Right kidney (tissue), 1 donor: ENCODE results near the gene ST6GALNAC3.

Experiments
- DNase-seq: peaks from one replicate; pipeline ENCODE4 v3.0.0-alpha.2; 2016

ST6GALNAC3 gene

DNA sequence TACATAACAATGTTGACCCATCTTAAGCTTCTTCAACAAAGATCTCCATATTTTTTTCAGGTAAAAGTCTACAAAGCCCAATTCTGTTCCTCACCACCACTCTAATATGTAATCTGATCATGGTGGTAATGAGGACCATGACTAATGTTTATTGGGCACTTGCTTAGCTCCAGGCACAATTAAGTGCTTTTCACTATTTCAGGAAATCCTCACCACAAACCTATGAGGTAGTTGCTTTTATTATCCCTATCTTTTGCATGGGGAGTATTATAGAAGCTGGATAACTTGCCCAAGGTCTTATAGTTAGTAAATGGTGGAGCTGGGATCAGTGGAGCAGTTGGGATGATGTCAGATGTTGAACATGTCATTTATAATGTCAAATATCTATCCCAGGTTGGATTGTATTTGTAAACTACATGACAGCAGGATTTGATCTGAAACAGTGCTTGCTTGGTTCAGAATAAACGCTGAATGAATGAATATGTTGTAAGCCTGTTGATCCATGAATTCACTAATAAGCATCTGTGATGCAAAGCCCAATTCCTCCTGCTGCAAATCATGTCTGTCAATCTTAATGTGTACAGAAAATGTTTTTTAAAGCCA lies 509.4 kb downstream of the ST6GALNAC3 start:
- no peak for DNase-seq

DNA sequence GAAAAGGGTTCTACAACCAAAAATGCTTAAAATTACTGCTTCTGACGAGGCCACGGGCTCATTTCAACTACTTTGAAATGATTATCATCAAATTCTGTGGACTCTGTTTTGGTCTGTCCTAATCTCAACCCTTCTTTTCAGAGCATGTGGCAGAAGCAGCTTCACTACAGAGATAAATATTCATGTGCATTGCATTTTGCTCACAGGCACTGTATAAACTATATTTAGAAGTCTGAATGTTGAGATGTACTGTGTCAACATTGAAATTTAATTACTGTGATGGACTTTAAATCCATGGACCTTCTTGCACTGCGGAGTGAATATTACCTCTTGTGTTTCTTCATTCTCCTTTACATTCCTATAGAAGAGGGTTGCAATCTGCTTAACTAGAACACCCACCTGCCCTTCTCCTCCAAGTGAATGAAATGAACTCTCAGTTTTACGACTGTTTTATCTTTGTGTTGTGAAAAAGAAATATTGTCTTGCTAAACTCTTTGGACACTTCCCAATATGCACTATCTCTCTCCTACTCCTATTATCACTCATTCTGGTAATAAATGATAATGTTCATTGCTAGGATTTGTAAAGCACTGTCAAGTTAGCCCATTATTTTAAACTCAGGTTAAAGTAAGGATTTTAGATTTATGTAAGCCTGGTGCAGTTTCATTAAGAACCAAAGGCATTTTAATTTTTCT lies 511.6 kb downstream of the ST6GALNAC3 start:
- DNase-seq: no peak

DNA sequence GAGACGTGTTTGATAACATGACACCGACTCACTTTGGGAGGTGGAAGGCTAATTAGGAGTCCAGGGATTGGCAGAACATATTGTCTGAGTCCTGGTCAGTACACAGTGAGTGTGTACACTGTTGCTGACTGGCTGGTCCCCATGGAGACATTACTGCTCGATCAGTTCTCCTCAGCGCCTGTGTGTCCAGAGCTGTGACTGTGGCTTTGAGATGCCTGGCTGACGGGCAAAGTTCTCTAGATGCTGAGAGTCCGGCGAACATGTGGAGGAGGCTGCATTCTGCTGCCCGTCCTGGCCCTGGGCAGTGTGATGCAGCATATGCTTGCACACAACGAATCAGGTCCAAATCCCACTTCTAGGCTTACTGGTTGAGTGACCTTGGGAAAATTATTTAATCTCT lies 512.7 kb downstream of the ST6GALNAC3 start:
- no peak for DNase-seq

DNA sequence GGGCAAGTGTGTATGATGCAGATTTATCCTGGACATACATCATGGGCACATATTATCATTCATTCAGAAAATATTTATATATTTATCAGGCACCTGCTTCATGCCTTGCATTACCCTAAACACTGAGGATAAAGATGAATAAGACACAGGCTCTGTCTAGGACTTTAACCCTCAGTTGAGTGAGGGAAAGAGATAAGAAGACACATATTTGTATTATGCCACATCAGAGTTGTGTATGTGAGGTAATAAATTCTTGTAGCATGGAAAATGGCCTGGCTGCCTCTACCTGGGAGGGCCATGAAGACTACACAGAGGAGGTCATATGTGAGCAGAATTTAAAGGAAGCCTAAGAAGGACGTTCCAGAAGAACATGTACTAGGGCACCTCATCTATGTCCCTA lies 516.9 kb downstream of the ST6GALNAC3 start:
- no peak for DNase-seq

DNA sequence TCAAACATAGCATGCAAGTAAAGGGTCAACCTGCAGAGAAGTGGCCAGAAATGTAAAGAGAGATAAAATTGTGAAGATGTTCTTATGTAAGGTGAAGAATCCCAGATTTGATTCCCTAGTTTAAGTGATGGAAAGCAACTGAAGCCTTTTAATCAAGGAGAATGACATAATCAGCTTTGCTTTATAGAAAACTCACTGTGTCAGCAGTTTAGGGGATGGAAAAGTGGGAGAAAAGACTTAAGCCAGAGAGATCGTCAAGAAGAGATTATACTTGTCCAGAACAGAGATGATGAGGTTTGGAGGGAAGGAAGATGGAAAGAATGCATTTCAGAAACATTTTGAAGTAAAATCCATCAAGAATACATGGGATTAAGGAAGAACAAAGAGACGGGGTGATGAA lies 517.4 kb downstream of the ST6GALNAC3 start:
- DNase-seq: no peak

DNA sequence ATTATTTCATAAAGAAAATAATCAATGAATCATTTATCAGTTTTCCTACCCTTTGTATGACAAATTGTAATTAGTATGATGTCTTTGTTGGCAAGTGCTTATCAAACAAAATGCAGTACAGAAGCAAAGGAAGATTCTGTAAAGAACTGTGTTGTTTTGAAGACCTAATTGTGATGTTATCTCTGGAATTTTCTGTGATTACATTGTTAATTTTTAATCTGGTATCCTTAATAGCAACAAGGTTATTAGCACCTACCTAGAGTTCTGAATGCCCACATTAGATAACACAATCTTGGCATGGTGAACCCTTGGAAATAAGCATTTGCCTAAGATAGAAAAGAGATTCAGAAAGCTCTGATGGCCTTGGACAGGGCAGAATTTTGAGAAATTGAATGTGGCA lies 518.6 kb downstream of the ST6GALNAC3 start:
- no peak for DNase-seq

DNA sequence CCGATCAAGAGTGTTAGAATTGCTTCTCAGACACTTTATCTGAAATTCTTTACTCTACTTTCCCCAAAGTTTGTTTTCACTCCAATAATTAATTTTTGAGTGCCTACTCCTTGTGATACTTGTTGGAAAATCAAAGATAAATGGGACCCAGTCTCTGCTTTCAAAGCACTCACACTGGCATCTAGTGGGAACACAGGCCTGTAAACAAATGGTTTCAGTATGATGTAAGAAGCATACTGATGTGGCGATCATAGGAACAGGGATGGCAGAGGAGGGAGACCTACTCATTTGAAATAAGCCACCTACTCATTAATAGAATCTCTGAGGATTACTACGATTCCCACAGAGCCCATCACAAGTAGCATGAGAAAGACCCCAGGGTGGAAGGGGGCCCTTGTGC lies 519.1 kb downstream of the ST6GALNAC3 start:
- DNase-seq: no peak

DNA sequence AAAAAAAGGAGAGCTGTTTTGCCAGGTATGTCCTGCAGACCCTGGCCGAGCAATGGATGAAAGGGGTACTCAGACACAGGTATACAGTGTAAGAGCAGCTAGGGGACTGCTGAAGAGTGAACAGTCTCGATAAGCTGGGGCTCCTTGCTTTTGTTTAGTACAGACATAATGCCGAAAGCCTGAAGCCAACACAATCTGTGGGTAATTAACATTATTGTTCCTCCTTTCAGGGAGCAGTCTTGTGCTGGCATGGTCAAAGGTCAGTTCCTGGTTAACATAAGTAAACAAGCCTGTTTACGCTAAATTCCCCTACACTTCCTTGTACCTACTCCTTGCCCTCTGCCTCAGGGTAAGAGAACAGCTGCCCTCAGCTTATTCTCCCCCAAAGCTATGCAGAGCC lies 520.5 kb downstream of the ST6GALNAC3 start:
- DNase-seq: no peak

DNA sequence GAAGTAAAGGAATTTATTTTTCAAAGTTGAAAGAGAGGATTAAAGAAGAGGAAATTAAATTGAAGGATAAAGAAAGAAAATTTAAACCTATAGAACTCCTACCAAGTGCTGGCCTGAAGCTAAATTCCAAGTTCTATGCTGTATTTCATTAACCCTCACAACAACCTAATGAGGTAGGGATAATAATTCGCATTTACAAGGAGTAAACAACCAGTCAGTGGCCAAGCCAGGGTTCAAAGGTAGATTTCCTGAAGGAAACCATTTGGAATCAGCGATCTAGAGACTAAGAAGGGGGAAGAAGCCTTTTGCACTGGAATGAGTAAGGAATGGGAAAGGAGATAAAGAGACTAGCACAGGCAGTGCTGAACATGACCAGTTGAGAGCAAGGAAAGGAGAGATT lies 526.9 kb downstream of the ST6GALNAC3 start:
- no peak for DNase-seq

DNA sequence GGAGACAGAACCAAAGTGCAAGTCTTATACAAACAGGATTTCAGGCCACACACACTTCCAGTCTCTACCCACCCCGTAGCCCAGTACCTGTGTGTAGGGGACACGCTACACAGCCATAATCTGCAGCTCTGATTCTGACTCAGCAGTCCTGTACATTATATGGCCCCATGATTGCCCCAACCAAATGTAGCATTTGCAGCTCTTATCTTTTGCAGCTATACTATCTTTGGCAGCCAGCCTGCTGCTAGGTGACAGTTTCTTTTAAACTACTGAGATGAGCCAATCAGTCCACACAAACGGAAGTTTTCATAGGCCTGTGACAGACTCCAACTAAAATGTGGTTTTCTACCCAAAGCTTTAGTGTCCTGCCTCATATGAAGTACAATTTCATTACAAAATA lies 533.2 kb downstream of the ST6GALNAC3 start:
- no peak for DNase-seq

DNA sequence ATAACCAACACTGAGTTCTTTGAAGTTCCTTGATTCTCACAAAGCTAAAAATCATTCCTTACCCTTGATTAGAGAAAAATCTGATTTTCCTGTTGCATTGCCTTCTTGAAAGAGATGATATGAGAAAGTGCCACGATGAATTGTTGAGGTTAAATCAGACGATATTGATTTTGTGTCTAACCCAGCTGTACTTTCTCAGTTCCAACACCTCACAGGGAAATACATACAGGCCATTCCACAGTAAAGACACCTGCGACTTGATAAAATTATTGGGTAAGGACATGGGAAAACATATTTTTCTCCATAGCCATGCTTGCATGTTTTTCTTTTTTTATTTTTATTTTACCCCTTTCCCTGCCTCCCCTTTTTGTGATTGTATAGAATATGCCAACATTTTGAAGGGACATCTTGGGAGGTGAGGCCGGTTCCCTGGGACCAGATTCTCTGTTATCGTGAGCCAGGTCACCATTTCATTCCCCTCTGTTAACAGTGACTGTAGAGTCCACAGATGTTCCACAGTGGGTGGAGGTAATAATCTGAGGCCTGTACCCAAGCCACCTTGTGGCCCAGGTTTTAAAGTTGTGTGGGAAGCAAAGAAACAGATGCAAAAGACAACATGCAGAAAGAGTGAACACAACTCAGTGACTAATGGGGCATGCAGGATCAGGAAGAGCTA lies 537.4 kb downstream of the ST6GALNAC3 start:
- DNase-seq: no peak

DNA sequence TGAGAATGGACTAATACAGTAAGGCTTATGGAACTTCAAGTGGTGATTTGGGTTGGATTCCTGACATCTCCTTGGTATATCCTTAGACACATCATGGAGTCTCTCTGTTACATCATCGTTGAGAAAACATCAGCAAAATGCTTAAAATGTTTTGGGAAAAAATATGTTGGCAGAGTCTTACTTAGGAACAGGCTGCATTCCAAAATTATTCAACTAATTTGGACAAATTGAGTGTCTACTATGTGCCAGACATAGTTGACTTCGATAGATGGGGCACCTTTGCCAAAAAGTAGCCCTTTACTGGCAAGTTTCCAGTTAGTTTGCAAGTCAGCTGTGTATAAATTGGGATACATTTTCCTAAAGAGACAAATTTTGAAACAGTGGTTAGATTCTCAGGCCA lies 539.3 kb downstream of the ST6GALNAC3 start:
- no peak for DNase-seq

DNA sequence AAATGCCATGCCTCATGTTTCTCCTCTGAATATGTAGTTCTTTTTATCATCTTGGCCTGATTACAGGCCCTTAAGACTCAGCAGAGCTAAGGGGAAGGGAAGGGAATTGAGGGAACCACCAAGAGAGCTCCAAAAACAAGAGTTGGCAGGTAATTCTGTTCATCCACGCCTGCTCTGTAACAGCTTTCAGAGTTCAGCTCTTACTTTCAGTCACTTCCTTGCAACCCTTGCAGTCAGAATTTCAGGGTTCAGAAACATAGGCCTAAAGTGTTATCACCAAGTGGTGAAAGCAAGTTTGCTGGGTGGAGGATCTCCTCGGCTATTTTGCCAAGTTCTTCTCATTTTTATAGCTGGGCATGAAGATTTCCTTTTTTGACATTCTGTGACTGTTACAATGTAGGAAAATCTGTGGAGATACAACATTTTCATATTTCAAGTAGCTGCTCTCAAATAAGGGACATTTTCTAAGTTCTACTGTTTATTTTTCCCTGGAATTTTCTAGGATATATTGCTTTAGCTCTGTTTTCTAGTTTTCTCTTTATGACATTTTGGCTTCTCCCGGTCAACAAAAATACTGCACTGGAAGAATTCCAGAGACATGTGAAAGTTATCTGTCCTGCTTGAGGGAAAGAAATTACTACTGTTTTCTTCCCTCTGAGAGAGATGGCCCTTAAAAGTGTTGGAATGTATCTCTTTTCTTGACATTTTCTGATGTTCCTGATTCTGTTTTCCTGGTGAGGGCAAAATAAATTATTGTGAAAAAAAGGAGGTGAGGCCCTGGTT lies 540.9 kb downstream of the ST6GALNAC3 start:
- no peak for DNase-seq

DNA sequence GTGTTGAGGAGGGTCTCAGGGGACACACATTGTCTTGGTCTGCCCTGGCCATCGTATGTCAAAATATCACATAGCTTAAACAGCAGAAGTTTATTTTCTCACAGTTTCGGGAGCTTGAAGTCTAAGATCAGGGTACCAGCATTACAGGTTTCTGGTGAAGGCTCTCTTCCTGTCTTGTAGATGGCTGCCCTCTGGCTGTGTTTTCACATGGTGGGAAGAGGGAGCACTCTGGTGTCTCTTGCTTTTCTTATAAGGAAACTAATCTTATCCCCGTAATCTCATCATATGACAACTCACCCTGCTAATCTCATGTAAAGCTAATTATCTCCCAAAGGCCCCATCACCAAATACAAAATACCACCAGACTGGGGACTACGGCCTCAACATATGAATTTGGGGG lies 545.8 kb downstream of the ST6GALNAC3 start:
- no peak for DNase-seq

DNA sequence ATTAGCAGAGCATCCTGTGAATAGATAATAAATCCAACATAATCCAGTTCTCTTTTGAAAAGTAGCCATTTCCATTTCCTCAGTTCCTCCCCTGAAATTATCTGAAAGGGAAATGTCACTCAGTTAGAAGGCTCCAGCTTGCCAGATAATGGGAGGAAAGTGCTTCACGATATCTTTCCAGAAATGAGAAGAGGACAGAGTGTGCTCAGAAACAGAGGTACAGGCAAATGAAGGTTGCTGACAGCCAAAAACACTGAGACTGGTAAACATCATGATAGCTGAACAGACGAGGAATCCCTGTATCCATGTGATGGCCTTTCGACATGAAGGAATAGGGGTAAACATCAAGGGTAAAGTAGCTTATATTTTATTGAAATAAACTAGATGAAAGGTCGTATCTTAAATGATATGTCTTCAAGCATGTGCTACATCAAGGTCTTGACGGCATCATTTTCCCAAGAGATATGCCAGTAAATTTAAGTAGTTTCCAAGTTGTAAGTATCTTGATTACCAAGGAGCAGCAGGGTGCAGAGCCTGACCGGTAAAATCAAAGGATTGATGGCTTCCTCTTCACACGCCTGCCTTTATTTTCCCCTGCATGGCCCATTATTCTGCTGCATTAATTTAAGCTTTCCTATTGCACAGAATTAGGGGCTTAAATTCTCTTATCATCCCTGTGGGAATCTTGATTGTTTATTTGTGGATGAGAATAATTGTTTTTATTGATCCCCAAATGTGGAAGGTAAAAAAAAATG lies 548.4 kb downstream of the ST6GALNAC3 start:
- DNase-seq: no peak

DNA sequence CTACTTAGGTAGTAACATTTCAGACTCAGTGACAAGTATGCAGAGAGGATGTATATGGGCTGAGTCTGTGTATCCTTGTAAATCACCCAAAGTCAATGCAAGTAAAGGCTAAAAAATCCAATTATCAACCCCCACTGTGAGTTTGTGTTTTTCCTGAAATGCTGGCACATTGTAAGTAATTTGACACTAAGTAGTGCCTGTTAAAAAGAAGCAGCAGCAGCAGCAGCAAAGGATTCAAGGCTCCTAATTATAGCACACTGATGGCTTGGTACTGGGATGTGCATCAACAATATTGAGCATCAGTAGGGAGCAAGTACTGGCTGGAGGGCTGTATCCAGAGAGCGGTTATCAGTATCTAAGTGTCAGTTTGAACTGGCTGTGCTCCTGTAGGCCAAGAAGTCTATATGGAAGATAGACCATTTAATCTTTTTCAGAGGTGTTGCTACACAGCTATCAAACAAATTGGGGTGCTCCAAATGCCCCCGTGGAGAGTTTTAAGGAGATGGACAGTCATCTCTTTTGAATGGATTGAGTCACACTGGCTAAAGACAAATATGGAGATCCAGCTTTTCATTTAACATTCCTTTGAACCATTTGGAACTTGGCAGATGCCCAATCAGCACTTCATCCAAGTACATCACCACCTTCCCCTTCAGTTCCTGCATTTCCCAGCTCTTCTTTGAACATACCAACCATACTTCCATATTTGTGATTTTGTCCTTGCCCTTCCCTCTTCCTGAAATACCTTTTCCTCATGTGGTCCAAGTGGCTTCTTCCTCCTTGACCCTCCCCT lies 551.5 kb downstream of the ST6GALNAC3 start:
- DNase-seq: no peak

DNA sequence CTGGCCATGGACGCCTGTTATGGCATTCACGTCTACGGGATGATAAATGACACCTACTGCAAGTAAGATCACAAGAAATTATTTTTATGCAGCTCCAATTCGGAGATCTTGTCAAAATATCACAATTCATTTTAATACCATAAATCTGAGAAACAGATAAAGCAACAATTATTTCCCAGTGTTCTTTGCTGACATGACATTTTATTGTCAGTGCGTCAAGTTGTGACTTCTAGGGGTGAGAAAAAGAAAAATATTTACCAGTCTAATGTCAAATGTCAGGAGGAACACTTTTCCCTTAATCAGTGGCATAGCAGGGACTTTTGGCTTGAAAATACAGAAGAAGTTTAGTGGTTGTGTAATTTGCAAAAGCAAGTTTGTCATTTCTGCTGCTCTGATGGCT lies 553.0 kb downstream of the ST6GALNAC3 start:
- no peak for DNase-seq

DNA sequence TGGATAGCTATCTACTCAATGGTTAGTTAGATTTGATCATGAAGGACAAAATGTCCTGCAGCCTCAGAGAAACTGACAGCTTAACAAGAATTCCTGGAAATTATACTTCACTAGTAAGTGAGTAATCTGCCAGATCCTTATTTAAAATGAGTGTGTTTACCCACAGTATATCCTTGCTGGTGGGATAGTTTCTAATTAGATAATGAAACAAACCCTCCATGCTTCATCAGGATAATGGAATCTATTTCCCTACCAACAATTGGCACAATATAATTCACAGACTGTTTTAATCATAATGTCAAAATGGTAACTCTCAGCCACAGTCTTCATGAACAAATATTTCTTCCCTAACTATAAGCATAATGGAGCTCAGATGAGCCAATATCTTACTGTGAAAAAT lies 553.4 kb downstream of the ST6GALNAC3 start:
- DNase-seq: no peak

DNA sequence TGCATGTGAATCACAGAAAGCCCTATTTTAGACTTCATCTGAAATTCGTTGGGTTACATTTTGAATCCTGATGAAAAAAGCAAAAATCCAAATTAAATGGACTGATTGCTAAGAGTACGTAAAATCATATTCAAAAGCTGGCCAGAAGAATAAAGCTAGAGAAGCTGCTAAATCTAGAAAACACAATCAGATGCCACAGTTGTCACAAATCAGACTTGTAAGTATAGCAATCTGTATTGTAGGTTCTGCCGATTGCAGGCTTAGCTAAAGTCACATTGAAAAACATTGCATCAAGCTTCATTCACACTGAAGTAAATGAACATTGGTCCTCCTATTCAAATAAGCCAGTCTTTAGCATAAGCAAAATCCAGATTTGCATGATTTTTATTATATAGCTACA lies 557.6 kb downstream of the ST6GALNAC3 start:
- no peak for DNase-seq

DNA sequence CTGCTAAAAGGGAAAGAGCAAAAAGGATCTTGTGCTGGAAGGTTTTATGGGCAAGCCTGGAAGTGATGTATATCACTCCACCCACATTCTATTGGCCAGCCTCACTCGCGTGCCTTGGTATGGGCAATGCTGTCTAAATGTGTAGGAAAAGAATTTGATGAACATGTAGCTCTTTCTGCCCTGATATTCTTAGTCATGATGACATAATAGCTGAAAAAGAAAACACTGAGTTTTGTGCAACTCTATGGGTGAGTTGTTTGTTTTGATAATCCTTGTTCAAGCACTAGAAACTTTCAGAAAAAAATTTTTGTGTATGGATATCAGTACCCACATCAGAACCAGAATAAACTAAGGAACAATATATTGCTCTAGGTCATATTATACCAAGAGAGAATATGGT lies 561.2 kb downstream of the ST6GALNAC3 start:
- DNase-seq: no peak

DNA sequence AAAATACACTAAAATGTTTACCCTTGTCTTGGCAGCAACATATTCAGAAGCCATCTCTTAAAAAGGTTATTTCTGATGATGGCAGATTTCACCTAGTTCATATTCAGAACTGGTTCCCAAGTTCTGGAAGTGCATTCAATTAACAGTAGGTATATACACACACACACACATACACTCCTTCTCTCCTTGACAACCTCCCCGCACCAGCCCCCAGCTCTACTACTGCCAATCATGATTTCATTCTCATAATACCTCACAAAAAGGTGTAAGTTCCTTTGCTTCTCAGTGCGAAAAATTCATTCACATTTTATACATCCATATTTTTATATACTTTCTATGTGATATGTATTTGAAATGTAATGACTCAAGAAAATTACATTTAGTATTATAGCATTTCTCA lies 564.6 kb downstream of the ST6GALNAC3 start:
- no peak for DNase-seq

DNA sequence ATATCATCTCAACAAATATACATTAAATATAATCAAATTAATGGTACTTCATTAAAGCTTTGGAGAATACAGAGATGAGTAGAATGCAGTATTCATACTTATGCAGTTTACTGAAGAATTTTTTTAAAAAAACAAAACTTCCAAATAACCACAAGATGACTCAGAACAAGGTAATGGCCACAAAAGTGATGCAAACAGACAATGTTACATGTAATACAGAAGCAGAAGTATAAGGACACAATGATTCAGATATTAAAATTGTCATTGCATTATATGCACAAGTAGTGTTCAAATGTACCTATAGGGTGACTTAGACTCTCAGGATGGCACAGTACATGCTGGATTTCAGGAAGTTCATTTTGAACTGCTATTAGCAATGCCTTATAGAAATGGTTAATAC lies 565.5 kb downstream of the ST6GALNAC3 start:
- no peak for DNase-seq
